HG02610 (cell line): ENCODE results near the gene COX10.
"Not testable (repeated sequence)": the region's sequence is repeated elsewhere in the genome, so short reads cannot be mapped to it uniquely, and the experiment has no call there.

Source experiments
- ATAC-seq: cut with Tn5 transposase; IDR thresholded peaks from one replicate; pipeline ENCODE4 v1.9.1; 2021; ENCODE audit warnings: mild to moderate bottlenecking, moderate library complexity; ENCODE audit not compliant: unreplicated experiment

The COX10 gene

DNA sequence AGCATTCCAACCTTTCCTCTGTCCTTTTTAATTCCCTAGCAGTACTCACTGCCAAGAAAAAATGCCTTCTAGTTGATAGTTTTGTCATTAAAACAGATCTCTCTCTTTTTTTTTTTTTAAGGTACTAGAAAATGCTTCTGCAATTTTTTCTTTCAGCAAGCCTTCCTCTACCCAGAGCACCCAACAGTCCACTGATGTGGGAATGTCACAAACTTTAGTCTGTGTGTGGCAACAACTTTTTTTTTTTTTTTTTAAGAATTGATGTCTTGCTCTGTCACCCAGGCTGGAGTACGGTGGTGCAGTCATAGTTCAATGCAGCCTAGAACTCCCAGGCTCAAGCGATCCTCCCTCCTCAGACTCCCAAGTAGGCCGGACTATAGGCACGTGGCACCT is 132.7 kb downstream of the COX10 start:
- ATAC-seq, result no peak

DNA sequence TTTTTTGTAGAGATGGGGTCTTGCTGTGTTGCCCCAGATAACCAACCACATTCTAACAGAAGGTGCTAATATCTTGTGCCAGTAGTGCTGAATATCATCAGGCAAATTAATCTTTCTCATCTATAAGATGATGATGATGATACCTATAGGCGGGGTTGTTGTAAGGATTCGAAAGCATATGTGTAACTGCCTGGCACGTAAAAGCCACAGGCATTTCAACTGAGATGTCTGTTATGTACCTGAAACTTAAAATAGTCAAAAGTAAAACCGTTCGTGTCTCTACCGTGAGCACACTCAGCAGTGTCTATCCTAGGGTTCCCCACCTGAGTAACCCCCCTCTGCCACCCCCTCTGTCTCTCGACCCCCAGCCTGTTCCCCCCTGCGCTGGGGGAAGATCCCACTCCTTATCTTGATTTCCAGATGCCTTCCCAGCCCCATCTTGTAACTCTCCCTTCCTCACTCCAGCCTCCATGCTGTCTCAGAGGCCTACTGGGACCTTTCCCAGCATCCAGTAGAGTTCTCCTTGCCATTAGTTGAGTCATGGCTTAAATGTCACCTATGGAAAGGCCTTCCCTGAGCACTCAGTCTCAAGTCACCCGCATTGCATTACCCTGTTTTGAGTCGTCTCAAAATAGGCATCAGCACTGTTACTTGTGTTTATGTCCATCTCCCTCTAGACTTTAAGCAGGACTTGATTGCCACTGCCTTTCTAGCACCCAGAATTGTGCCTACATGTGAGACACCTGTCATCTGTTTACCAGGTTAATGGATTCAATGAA is 133.3 kb downstream of the COX10 start:
- ATAC-seq, result no peak

DNA sequence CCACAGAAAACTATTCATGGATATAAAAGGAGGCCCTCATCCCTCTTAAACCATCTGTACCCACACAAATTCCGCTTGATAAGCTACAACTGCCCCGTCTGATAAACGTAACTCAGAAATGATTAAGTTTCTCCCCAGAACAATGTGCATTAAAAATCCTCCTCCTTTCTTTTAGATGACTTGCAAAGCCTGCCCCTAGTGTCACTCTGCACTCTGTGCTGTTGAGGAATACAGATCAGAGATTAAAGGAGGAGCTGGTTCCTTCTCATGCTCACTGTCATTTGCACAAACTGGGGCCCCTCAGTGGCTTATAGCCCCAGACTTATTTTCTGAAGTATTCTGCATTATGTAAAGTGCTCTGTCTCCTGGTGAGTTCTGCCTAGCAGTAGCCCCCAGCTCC is 134.1 kb downstream of the COX10 start:
- ATAC-seq, result no peak

DNA sequence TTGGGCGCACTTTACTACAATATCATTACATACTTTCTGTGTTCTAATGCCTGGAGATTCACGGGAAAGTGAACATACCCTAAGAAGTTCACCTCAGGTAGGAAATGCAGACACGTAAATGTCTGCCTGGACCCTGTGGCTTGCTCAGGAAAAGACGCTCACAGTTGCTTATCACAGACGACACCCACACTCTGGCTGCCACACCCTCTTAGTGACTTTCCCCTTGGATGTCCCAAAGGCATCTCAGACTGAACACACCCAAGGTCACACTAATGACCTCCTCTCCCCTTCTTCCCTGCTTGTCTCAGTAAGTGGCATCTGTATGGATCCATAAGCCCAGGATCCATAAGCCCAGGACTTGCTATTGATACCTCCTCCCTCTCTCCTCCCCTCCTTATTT is 134.8 kb downstream of the COX10 start:
- ATAC-seq, result no peak

DNA sequence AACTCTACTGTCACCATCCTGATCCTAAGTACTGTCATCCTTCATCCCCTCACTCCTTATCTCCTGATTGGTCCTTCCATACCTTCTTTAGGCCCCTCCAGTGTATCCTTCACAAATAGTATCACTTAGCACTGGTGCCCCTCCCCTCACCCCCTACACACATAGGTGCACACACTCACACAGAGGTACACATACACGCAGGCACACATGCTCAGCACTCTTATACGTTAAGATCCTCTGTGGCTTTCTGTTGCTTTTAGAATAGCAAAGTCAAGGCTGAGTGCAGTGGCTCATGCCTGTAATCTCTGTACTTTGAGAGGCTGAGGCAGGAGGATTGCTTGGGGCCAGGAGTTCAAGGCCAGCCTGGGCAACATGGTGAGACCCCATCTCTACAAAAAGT is 135.2 kb downstream of the COX10 start:
- no peak for ATAC-seq

DNA sequence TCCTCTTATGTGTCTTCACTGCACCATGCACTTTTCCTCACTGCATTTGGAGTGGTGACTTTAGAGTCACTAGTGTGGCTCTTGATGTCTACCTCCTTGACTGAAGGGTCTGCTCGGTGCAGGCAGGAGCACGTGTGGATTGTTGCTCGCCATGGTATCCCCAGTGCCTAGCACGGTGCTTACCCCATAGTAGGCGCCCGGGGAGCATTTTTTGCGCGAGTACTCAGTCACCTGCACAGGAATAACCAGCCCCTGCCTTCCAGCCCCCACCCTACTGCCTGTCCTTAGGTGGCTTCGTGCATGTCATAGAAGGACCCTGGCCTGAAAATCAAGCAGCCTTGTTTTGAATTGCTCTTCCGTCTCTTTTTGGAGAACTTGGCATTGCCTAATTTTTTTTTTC is 136.1 kb downstream of the COX10 start:
- ATAC-seq, result no peak

DNA sequence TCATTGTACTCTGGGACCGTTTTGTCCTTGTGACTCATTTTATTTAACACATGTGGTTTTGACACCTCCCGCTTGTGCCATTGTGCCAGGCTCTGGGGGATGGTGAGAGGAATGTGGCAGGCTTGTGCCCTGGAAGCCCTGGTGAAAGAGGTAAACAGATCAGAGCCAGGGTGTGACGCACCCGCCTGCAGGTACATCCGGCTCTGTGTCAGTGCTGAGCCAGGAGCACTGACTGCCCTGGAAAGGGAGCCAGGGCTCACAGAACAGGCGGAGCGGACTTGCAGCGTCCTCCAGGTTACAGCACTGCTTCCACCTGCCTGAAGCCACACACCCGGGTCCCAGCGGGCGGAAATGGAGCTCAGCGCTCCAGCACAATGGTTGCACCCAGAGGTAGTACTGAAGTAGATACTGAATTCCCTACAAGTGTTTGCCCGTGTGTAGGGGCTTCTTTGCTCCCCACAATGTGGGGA is 136.7 kb downstream of the COX10 start:
- ATAC-seq, result no peak

DNA sequence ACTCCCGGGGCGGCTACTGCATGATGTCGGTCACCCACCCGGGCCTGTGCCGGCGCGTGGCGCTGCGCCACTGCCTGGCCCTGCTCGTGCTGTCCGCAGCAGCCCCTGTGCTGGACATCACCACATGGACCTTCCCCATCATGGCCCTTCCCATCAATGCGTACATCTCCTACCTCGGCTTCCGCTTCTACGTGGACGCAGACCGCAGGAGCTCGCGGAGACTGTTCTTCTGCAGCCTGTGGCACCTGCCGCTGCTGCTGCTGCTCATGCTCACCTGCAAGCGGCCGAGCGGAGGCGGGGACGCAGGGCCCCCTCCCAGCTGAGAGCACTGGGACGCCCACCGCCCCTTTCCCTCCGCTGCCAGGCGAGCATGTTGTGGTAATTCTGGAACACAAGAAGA is 137.6 kb downstream of the COX10 start:
- ATAC-seq, result no peak

DNA sequence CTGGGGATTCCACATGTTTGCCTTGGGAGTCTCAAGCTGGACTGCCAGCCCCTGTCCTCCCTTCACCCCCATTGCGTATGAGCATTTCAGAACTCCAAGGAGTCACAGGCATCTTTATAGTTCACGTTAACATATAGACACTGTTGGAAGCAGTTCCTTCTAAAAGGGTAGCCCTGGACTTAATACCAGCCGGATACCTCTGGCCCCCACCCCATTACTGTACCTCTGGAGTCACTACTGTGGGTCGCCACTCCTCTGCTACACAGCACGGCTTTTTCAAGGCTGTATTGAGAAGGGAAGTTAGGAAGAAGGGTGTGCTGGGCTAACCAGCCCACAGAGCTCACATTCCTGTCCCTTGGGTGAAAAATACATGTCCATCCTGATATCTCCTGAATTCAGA is 138.5 kb downstream of the COX10 start:
- ATAC-seq, result no peak

DNA sequence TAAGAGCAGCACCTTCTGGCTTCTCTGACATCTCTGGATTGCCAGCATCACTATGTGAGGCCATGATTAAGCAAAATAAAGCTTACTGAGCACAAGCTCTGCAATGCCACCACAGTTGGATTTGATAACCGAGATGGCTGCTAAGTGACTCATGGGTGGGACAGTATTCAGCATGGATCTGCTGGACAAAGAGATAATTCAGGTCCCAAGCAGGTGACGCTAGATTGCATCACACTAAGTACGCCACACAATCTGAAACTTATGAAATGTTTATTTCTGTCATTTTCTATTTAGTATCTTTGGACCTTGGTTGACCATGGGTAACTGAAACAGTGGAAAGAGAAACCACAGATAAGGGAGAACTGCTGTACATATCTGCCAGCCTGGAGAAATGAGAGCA is 139.9 kb downstream of the COX10 start:
- ATAC-seq, result no peak

DNA sequence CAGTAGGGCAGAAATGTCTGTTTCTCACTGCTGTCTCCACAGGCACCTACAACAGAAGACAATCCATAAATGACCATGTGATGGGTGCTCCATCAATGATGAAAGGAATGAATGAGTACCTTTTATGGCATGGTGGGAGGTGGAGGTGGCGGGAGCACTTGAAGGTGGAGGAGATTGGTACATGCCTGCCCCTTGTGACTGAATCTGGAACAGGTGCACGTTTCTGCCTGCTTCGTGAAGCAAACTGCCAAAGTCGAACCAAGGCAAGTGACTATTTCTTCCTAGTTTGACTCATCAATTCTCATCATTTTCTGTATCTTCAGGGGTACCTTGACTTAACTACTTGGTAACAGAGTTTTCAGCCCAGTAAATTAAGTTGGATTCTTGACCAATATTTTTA is 141.9 kb downstream of the COX10 start:
- ATAC-seq, result no peak

DNA sequence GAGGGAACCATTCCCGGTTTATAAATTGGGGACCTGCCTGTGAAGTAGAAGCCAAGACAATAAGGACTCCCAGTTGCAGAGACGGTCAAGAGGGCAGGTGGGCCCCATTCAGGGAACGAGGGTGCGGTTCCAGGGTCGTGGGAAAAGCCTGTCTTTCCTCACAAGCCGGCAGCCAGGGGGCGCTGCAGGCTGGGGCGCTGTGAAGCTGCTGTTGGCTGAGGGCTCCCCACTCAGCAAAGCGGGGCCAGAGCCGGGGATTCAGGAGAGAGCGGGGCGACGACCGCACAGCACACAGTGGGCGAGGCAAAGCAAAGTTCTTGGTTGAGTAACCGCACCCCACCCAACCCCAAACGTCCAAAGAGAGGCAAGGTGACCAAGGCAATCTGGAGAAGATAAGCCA is 142.5 kb downstream of the COX10 start:
- ATAC-seq, result no peak

DNA sequence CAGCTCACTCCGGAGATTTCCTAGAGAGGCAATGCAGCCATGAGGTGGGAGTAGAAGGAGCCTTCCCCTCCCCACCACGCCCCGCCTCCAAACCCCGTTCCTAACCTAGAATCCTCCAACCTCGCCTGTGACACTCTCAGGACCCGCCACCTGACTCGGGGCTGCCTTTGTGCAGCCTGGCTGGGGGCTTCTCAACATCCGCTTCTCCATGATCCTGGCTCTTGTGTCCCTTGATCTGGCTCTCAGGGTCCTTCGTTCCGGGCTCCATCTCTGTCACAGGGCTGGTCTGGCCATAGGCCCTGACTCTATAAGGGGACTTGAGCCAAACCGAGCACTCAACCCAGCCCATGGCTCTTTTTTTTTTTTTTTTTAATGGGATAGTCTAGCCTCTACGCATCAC is 143.1 kb downstream of the COX10 start:
- ATAC-seq, result no peak

DNA sequence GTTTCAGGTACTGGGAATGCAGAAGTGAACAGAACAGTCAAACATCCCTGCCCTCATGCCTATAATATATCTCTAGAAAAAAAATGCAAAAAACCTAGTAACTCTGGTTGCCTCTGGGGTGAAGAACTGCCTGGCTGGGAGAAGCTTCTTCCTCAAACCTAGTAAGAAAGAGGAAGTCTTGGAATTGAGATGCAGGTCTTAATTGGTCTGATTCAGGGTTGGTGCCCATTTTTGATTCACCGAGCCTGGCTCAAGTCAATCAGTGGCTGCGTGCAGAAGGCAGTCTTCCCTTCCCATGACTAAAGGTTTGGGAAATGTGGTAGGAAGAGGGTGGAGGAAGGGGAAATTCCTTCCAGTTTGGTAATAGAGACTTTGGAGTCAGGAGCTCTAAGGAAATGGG is 145.0 kb downstream of the COX10 start:
- no peak for ATAC-seq

DNA sequence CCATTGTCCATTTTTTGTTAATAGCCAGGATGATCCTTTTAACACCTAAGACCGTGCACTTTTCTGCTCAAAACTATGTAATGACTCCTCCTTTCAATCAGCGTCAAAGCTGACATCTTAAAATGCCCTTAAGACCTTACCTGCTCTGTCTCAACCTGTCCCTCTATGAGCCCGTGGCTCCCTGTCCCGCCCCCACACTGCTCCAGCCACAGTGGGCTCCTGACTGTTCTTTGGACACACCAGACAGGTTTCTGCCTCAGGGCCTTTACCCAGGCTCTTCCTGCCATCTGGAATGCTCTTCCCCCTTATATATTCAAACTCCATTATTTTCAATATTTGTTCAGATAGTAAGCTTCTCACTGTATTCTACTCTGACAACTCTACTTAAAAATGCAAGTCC is 153.3 kb downstream of the COX10 start:
- no peak for ATAC-seq

DNA sequence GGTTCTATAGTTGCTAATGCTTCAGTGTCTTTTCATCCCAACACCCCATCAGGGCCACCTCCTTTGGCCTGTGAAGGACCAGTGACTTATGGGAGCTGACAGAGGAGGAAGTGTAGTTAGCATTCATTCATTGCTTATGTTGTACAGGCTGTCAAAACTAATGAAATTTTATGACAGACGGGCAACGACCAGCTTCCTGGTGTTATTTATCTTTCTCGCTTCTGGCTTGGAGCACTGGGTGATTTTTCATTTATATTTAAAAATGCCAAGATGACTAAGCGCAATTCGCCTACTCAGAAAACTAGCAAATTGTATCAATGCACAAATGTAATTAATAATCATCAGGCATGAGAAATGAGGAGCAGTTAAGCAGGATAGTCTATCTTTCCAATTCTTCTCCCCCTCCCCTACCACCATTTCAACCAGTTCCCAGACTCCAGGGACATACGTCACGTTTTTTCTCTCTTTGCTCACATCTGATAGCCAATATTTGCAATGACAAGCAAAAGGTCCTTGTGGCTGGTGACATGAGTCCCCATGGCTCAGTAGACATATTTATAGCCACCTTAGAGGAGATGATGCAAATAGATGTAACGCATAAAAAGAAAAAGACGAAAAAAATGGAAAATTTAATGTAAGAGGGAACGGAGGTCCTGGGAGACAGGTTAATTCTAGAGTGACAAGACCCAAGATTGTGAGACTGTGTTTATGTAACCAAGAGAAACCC is 156.1 kb downstream of the COX10 start:
- no peak for ATAC-seq

DNA sequence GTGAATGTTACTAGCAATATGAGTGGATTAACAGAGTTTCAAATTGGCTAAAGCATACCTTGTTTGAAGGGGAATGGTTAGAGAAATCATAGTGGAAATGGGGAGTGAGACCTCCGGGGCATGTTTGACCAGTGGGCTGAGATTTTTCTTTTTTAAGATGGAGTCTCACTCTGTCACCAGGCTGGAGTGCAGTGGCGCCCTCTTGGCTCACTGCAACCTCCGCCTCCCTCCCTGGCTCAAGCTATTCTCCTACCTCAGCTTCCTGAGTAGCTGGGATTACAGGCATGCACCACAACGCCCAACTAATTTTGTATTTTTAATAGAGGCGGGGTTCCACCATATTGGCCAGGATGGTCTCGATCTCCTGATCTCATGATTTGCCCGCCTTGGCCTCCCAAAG is 157.7 kb downstream of the COX10 start:
- ATAC-seq, result no peak

DNA sequence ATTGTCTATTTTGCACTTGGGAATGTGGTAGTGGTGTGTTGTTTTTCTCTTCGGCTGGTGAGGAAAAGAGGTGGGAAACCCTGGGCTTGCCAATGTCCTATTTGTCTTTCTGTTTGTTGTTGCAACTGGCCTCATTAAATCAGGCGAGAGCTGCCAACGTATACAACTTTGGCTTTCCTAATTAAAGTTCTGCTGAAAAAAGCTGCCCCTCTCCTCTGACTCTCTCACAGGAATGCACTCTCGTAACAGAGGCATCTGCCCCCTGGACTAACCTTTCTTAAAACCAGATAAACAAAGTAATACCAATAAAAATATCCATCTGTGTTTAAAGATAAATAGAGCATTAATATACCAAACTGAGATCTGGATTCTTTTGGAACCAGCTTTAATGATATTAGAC is 159.6 kb downstream of the COX10 start:
- no peak for ATAC-seq

DNA sequence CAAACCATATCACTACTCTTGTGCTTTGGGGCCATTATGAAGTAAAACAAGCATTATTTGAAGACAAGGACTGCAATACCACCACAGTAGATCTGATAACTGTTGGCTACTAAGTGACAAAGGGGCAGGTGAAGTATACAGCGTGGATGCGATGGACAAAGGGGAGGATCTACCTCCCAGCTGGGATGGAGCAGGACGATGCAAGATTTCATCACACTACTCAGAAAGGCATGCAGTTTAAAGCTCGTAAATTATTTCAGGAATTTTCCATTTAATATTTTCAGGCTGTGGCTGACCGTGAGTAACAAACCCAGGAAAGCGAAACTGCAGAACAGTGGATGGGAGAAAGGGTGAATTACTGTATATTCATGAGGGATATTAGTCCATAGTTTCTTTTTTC is 161.9 kb downstream of the COX10 start:
- not testable (repeated sequence) for ATAC-seq

DNA sequence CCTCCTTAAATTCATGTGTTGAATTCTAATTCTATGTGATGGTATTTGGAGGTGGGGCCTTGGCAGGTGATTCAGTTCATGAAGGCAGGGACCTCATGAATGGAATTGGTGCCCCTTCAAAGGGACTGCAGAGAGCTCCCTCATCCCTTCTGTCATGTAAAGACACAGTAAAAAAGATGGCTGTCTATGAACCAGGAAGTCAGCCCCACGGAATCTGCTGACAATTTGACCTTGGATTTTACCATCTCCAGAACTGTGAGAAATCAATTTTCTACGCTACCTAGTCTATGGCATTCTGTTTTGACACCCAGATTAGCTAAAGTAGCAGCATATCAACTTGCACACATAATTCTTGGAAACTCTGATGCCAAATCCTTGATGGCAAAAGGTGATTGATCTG is 165.7 kb downstream of the COX10 start:
- not testable (repeated sequence) for ATAC-seq

DNA sequence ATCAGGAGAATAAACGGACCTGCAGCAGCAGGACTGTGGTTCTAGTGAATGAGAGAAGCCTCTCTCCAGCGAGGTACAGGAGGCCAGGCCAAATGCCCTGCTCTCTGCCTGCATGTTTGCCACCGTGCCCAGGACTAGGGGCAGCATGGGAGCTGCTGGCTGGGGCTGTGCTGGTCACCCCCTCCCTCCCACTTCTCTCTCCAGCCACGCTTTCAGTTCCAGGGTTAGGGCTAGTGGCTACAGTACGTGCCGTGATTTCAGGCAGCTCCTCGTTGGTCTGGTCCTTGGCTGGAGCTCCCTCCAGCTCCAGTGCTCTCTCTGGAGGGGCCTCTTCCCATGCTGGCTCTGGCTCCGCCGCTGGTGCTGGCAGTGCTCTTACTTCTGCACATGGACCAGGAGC is 166.7 kb downstream of the COX10 start:
- not testable (repeated sequence) for ATAC-seq

DNA sequence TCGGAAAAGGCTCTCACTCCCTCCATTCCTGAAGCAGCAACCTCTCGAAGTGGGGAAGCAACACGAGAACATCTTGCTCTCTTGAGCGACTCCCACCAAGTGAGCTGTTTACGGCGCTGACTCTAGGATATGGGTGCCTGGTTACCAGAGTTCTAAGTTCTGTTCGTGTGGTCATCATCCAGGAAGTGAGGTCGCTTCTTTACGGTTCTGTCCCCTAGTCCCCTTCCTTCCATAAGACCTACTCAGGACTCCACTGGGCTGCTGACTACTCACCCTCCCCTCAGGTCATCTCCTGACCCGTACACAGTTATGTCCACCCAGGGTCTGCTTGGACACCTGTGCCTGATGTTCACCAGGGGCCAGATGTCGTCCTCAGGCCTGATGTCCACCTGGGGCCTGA is 167.5 kb downstream of the COX10 start, which contains the start of gene CDRT15:
TSS of gene CDRT15 (minus strand) at position 101 of the 400 bp plus-strand sequence. CDS start at position 72, 29 bp downstream.
- not testable (repeated sequence) for ATAC-seq
